Measurements from ENCODE around the gene FAM210A.

- TF ChIP-seq CTCF (conservative IDR thresholded peaks at IDR 0.05; ENCODE audit: low read depth, low read length) = no peak
- TF ChIP-seq RFX5 (IDR thresholded peaks at IDR 0.05; ENCODE audit: low read depth, low read length) = no peak
- TF ChIP-seq MXI1 (IDR thresholded peaks at IDR 0.05; ENCODE audit: borderline replicate concordance, low read depth, low read length) = no peak
- TF ChIP-seq RCOR1 (IDR thresholded peaks at IDR 0.05; ENCODE audit: insufficient replicate concordance, low read length) = no peak
- TF ChIP-seq RAD21 (IDR thresholded peaks at IDR 0.05; ENCODE audit: low read length) = no peak
- TF ChIP-seq POLR2A (IDR thresholded peaks at IDR 0.05; ENCODE audit: low read depth, low read length) = no peak
- TF ChIP-seq SMC3 (IDR thresholded peaks at IDR 0.05; ENCODE audit: low read depth, low read length) = no peak
- TF ChIP-seq BHLHE40 (IDR thresholded peaks at IDR 0.05; ENCODE audit: low read depth, low read length) = no peak
- TF ChIP-seq USF2 (IDR thresholded peaks at IDR 0.05; ENCODE audit: low read depth, low read length) = no peak
- no peak for TF ChIP-seq FOS (IDR thresholded peaks at IDR 0.05; ENCODE audit: low read depth, low read length)
- TF ChIP-seq MAFK (IDR thresholded peaks at IDR 0.05; ENCODE audit: low read depth, low read length) = no peak
- no peak for TF ChIP-seq CEBPB (IDR thresholded peaks at IDR 0.05; ENCODE audit: low read depth, low read length)
- no peak for TF ChIP-seq NFE2L2 (IDR thresholded peaks at IDR 0.05; ENCODE audit: low read depth, low read length)
Observed at GRCh38 chr18:13624563-13625237, 101.7 kb downstream of the FAM210A start.

Data from IMR-90 (cell line).